Activated T-helper 1 cell treated with Interleukin-2 at 50 U/mL for 16 hours (primary cell): ENCODE data around the gene ASPG.
A peak's percentile ranks its signal among the peaks of the same experiment; 100 is the strongest.

ENCODE experiments used
- DNase-seq: peaks from one replicate; pipeline ENCODE4 v3.0.0-alpha.2; 2020; ENCODE audit warnings: low read depth

ASPG gene

DNA sequence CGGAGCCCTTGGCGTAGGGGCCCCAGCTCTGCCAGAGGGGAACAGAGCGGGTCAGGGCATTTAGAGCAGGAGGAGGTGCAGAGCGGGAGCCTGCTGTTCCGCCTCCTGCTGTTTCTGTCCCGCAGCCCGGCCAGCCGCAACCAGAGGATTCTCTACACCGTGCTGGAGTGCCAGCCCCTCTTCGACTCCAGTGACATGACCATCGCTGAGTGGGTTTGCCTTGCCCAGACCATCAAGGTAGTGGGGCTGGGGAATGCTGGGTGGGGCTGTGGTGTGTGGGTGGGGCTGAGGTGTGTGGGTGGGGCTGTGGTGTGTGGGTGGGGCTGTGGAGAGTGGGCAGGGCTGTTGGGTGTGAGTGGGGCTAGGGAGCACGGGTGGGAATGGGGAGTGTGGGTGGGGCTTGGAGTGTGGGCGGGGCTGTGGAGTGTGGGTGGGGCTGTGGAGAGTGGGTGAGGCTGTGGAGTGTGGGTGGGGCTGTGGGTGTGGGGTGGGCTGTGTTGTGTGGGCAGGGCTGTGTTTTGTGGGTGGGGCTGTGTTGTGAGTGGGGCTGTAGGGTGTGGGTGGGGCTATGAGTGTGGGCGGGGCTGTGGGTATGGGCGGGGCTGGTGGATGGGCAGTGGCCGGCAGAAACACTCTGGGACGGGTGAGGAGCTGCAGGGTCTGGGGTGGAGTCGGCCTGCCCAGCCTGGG lies 8.0 kb downstream of the ASPG start:
- no peak for DNase-seq

DNA sequence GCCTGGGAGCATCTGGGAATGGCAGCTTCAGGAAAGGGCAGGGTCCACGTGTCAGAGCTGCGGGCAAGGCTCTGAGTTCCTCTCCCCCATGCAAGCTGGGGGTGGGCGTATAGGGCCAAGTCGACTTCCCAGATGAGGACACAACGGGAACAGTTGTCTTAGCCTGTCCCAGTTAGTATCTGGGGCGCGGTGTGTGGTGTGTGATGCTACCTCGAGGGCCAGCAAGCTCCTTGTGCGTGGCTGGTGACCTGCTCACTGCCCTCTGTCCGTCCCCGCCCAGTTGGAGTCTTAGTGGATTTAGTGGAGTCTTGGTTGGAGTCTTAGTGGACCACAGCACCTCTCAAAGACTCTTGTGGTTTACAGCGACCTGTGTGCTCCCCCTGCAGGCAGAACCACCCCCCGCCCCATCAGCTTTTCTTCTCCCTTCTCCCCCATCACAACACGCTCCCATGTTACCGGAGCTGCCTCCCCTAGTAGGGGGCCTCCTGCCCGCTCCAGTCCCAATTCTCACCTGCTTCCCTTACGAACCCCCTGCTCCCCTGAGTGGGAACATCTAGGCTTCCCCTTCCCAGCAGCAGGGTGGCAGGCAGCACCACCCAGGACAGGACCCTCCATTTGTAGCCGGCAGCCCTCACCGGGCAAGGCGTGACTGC lies 8.7 kb downstream of the ASPG start:
- no peak for DNase-seq

DNA sequence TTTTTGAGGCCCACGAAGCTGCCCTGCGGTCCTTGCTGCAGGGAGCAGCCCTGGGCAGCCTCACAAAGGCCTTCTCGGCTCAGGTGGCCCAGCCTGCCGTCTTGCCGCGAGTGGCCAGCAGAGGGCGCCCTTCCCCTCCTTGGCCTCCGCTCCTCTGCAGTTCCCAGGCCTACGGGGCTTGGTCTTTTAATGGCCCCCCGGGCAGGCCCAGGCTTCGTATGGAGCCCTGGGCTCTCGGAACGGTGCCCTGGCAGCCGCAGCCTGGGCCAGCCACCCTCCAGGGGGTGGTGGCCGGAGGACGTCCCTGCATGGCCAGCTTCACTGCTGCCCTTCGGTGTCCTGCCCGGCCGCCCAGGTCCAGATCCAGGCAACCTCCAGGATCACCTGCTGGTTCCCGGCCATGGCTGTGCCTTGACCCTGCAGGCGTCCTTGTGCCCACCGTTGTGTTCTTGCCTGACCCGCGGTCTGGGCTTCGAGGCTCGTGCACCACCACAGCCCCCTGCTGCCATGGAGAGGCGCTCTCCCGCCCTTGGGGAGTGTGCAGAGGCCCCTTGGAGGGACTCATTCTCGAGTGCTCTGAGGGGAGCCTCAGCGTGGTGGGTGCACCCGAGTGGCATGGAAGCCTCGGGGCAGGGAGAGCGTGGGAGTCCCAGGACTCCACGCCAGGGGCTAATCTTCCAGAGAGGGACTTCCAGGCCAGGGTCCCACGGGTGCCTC lies 9.4 kb downstream of the ASPG start:
- peak; percentile 58 for DNase-seq

DNA sequence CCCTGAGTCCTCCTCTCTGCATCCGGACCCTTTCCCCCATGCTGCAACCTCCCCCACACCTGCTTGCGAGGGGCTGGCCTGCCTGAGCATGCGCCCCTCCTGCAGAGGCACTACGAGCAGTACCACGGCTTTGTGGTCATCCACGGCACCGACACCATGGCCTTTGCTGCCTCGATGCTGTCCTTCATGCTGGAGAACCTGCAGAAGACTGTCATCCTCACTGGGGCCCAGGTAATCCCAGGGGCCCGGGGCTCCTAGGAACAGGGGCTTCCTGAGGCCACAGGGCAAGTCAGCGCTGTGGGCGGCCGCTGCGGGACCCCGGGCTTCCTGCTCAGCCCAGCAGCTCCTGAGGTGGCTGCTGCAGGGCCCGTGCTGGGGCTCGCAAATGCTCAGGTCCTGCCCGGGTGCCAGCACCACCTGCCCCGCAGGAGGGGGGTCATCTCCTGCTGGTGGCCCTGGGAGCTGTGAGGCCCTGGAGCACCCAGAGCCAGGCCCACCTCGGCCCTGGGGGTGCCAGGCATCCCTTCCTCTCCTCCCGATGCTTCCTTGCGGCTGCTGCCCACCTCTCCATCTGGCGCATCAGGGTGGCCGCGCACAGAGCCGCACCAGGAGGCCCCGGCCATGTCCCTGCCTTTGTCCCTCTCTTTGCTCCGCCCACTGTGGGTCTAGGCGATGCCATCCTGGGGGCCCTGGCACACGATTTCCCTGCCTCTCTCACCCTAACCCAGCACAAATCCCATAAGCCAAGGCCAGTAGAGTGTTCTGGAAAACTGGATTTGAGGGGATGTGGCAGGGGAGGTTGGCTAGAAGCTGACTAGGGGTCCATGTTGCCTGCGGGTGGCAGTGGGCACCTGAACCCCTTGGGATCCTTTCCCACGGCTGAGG lies 10.2 kb downstream of the ASPG start:
- DNase-seq: no peak

DNA sequence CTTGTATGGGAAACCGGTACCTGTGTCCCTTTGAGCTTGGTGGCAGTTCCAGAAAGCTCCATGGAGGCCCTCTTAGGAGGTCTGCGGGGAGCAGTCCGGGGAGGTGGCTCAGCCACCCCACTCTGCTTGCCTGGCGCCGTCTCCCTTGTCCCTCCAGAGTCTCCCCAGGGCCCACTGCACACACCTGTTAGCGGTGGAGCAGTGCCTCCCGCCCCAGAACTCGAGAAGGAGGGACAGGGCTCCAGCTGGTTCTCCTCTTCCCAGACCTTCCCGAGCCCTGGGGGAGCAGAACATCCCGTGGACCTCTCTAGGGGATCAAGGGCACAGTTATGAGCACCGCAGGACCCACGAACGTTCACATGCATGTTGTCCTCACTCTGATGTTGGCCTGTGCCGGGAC lies 10.8 kb downstream of the ASPG start:
- no peak for DNase-seq

DNA sequence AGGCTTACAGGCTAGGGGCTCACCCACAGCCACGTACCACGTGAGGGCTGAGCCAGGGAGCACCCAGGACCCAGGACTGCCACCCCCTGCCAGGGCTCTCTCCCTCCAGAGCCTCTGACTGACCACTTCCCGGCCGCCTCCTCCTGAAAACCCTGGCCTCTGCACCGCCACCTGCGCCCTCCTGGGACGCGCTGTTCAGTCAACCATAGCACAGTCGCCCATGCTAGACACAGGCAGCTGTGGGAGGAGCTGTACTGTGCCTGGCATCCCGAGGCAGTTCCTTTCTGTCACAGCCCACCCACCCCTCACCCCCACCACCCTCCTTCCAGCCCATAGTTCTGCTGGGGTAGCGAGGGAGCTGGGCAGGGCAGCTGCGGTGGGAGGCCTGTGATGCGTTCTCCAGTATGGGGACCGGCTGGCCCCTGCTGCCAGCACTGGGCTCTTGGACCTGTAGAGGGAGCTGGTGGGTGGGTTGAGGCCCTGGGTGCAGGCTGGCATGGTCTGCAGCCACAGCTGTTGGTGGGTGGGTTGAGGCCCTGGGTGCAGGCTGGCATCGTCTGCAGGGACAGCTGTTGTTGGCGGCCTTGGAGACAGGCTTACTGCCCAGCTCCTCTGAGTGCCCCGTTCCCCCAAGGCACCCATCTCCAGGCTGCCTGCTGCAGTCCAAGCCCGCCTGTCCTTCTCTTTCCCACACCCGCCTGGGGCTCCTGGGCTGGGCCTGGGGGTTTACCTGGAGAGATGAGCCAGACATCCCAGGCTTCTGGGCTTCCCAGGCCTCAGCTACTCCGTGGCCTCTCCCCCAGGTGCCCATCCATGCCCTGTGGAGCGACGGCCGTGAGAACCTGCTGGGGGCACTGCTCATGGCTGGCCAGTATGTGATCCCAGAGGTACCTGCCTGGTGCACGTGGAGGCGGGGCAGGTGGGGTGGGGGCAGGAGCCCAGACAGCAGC lies 11.5 kb downstream of the ASPG start:
- no peak for DNase-seq

DNA sequence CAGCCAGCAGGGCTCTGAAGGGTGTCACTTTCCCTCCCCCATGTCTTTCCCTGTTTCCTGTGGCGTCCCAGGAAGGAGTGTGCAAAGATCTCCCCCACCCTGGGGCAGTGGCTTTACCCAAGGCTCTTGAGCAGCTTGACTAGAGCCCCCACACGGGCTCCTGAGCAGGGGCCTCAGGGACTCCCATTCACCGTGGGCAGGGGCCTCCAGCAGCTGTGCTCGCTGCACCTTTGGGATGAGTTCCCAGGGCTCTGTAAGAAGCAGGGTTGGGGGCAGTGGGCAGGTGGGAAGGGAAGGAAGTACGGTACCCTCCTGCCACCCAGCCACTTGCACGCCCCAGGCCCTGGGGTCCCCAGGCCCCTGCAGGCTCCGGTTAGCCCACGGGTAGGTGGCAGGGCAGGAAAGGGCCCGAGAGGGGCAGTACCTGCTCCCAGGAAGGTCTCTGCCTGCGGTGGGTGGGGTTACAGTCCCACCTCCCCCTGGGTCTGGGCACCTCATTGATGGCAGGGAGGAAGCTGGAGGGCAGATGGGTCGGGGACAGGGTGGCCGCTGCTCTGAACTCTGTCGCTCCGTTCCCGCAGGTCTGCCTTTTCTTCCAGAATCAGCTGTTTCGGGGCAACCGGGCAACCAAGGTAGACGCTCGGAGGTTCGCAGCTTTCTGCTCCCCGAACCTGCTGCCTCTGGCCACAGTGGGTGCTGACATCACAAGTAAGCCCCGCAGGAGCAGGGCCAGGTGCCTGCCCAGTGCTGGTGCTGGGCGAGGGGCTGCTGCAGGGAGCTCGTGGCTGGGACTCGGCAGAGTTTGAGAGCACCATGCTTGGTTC lies 13.0 kb downstream of the ASPG start:
- DNase-seq: no peak

DNA sequence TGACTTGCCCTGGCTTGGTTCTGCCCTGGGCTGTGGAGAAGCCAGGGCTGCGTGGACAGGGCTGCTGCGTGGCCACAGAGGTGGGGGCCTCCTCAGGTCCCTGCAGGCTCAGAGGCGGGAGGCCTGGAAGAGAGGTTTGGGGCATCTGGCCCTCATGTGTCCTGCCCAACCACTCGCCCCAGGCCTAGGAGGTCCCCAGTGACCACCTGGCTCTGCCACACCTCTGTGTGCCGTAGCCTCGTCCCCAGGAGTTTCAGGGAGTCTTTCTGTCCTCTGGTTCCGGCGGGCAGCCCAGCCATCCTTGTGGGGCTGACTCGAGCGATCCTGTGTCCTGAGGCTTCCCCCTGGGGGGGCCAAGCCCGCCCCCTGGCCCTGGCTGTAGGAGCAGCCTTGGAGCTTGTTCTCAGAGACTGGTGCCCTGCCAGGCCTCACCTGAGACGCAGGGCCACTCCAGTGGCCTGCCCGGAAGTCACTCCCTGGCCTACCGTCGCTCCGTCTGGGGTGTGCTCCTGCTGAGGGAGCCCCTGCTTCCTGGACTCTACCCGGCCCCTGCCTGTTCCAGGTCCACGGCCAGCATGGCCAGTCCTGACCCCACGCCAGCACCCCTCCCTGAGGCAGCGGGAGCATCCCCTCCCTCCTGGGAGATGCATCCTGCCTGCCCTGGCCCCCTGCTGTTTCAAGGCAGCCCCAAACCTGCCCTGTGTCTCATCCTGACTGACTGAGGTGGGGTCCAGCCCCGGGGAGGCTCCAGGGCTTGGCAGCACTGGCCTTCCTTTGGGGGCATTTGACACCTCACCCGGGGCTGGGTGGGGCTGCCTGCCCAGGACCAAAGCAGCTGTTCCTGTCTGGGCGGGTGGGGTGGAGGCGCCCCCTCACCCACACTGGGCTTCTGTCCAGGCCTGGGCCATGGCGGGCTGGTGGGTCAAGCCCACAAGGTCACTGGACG lies 13.9 kb downstream of the ASPG start:
- DNase-seq: no peak

DNA sequence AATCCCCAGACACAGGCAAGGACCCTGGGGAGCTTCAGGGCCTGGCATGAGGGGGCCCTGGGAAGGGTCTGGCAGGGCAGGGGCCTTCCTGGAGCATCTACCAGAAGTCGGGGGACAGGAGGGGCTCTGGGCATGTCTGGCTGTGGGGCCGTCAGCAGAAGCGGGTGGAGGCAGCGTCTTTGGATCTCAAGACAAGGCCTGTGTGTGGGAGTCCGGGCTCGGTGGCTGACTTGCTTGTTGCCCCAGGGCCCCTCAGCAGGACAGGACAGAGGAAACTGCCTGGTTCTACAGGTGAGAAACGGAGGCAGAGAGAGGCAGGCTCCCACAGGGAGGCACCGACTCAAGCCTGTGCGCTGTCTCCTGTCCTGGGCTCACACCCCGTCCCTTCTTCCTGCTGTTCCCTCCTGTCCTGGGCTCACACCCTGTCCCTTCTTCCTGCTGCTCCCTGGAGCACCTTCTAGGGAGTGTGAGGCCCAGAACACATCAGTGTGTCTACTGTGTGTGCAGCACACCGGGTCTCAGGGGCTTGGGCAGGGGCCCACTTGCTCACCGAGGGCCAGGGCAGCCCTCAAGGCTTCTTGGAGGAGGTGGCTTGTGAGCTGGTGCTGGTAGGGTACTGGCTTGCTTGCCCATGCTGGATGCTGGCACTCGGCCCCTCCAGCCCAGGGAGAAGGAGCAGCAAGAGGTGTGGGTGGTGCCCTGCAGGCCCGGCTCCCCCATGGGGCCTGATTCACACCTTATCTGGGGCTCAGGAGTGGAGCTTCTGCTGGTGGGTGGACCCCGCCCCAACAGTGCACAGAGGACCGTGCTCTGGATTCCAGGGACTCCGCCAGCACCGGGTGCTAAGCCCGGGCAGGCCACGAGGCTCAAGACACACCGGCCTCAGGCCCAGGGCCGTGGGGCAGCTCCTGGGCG lies 14.9 kb downstream of the ASPG start:
- no peak for DNase-seq

DNA sequence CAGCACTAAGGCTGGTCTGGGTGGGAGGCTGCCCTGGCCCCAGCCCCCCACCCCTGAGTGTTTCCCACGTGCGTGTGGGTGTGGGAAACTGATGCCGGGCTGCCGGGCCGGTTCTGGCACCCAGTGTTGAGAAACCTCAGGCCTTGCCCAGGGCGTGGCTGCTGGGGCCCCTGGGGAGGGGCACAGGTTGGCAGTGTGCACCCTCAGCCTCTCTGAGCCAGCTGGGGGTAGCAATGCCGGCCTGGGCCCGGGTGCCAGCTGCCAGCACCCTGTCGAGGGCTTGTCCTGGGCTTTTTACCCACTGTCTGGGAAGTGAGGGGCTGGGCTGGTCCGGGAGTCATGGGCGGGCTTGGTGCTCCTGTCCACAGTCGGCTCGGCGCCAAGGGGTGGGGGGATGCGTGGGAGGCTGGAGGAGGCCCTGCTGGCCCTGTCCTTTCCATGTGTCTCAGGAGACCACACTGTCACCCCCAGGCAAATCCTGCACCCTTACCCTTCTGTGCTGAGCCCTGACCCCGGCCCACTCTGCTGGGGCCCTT lies 15.7 kb downstream of the ASPG start:
- no peak for DNase-seq

DNA sequence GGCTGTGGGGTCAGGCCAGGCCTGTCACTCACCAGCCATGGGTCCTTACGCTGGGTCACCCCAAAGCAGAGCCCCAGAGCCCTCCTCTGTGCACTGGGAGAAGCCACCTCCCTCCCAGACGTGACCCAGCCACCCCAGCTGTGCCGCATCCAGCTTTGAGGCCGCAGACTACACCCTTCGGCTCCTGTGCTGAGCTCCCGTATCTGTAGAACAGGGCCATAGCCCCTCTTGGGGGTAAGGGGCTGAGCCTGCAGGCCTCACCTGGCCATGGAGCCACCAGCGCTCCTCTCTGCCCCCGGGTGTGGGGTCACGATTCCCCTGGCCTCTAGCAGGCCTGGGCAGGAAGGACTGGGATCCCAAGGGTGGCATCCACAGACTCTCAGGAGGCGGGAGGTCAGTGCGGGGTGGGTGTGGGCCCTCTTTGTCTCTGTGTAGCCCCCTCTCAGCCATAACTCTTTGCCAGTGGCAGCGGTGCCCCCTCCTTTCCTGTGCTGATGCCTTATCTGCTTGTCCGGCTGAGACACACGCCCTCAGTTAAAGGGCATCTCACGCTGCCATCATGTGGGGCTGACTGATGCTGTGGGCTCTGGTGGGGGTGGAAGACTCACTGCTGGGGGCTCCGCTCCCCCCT lies 16.3 kb downstream of the ASPG start:
- DNase-seq: no peak

DNA sequence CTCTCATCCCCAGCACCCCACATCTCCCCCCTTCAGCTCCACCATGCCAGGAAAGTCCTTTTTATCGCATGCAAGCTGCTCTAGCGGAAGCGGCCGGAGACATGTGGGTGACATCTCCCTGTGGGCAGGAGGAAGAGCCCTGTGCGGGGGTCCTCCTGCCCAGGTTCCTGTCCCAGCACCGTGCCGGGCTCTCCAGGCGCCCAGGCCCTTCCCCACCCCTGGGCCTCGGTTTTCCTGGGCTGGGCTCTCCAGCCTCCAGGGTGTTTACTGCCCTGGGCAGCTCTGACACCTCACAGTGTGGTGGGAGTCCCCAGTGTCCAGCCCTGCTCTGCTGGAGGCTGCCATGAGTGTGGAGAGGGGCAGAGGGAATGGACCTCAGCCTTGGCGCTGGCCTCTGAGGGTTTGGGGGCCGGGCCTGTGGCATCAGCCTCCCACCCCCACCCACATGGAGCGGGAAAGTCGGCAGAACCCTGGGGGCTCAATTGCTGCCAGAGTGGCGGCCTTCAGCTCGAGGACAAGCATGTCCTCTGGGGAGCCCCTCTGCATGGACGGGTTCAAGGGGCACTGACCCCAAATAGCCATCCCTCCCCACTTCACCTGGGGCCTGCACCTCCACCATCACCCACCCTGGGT lies 16.9 kb downstream of the ASPG start:
- DNase-seq: no peak

DNA sequence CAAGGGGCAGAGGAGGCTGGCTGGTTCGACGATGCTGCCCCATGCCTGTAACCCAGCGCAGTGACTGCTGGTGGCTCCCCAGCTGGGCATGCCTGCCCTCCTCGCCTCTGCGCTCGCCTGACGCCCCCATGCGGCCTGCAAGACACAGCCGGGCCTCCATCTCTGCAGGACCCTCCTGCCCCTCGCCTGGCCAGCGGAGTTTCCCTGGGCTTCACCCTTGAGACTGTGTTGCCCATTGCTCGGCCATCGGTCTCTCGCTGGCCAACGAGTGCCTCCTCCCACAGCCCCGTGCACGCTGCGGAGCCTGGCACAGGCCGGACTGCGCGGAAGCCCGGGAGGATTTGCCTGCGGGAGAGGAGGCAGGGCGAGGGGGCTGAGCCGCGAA lies 17.6 kb downstream of the ASPG start:
- DNase-seq: no peak

DNA sequence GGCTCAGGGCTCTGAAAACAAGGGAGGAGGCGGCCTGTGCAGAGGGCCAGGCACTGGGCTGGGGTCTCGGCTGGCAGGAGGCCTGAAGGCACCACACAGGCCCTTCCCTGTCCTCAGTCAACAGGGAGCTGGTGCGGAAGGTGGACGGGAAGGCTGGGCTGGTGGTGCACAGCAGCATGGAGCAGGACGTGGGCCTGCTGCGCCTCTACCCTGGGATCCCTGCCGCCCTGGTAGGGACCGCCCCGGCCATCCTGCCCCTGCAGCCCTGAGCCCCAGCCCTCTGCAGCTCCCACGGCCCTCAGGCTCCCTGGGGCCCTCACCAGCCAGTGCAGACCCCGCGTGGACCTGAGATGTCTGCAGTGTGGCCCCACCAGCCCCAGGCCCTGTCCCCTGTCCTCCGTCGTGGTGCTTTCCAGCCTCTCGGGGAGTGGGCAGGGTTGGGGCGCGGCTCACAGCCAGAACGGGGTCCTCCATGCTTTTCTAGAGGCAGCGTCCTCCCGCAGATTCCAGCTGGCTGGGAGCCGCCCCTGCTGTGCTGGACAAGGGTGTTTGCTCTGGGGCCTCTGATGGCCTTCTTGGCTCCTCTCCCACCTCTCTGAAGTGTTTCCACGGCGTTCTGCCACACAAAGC lies 18.1 kb downstream of the ASPG start:
- DNase-seq: no peak

DNA sequence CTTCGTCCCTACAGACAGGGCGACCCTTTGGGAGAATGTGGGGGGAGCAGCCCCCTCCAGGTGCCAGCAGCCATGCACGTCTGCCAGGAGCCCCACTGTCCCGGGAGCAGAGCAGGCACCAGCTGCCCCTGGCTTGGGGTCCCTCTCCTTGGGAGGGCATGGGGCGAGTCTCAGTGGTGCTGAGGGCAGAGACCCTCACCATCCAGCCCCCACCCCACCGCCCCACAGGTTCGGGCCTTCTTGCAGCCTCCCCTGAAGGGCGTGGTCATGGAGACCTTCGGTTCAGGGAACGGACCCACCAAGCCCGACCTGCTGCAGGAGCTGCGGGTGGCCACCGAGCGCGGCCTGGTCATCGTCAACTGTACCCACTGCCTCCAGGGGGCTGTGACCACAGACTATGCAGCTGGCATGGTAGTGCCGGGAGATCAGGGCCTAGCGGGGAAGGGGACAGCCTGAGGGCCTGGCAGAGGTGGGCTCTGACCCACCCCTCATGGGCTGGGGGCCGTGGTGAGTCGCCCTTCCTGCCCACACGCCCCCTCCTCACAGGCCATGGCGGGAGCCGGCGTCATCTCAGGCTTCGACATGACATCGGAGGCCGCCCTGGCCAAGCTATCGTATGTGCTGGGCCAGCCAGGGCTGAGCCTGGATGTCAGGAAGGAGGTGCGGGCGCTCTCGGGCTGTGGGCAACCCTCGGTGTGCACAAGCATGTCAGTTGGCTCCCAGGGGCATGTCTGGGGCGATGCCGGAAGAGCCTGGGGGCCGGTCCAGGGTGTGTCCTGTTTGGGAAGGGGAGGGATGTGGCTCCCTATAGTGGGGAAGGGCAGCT lies 18.8 kb downstream of the ASPG start:
- no peak for DNase-seq
